GM21381 (cell line): ENCODE data around the gene UBA1.

ENCODE experiments used
- ATAC-seq: cut with Tn5 transposase; IDR thresholded peaks from one replicate; pipeline ENCODE4 v1.9.1; 2021; ENCODE audit warnings: mild to moderate bottlenecking, moderate library complexity; ENCODE audit not compliant: unreplicated experiment

UBA1 gene

GRCh38 chrX:47193475-47194193 is at the start of gene UBA1:
UBA1 (plus strand) TSS chrX:47193829; CDS start chrX:47198803, 4,974 bp downstream.
- ATAC-seq = peak; percentile 65

GRCh38 chrX:47143894-47144625 is 49.6 kb upstream of the UBA1 start:
- peak; percentile 3 for ATAC-seq

GRCh38 chrX:47144626-47145394 is 48.8 kb upstream of the UBA1 start, which contains the start of the genes NDUFB11 and RBM10:
NDUFB11 (minus strand) TSS chrX:47144702; CDS start chrX:47144679, 23 bp downstream.
RBM10 (plus strand) TSS chrX:47145221; CDS start chrX:47147482, 2,261 bp downstream.
- peak; percentile 86 for ATAC-seq

GRCh38 chrX:47145395-47146120 is 48.1 kb upstream of the UBA1 start:
- peak; percentile 25 for ATAC-seq

GRCh38 chrX:47146121-47146935 is 47.3 kb upstream of the UBA1 start:
- ATAC-seq = no peak

GRCh38 chrX:47146936-47147859 is 46.4 kb upstream of the UBA1 start:
- no peak for ATAC-seq

GRCh38 chrX:47148946-47149345 is 44.7 kb upstream of the UBA1 start:
- ATAC-seq = no peak

GRCh38 chrX:47151435-47151834 is 42.2 kb upstream of the UBA1 start:
- no peak for ATAC-seq

- ATAC-seq = no peak
Observed at GRCh38 chrX:47156611-47157520, 36.8 kb upstream of the UBA1 start.

GRCh38 chrX:47158131-47158530 is 35.5 kb upstream of the UBA1 start:
- no peak for ATAC-seq

- no peak for ATAC-seq
Observed at GRCh38 chrX:47158781-47159180, 34.8 kb upstream of the UBA1 start.

- no peak for ATAC-seq
Observed at GRCh38 chrX:47160781-47161180, 32.8 kb upstream of the UBA1 start.

GRCh38 chrX:47162927-47163583 is 30.6 kb upstream of the UBA1 start:
- ATAC-seq = no peak

- ATAC-seq = no peak
Observed at GRCh38 chrX:47164420-47164819, 29.2 kb upstream of the UBA1 start.

- no peak for ATAC-seq
Observed at GRCh38 chrX:47166126-47166525, 27.5 kb upstream of the UBA1 start.

GRCh38 chrX:47168495-47169073 is 25.0 kb upstream of the UBA1 start:
- no peak for ATAC-seq

GRCh38 chrX:47169273-47169672 is 24.4 kb upstream of the UBA1 start:
- ATAC-seq = no peak
